Karpas-422 (cell line): ENCODE results near the gene SLC25A26. TPM values are rescaled to one million over a fixed set of nuclear protein-coding genes. Genes with fewer than 3 reads are reported as not detected.

ENCODE experiments used
- DNase-seq: peaks from one replicate; pipeline ENCODE4 v3.0.0-alpha.2; 2015
- H2AFZ ChIP-seq: fragments of 200-600 bp; sonication (generic); 2 replicates; pipeline ENCODE4 v1.6.1; 2014; ENCODE audit warnings: antibody characterized with exemption, low read length, mixed read lengths
- H3K27ac ChIP-seq: fragments of 200-600 bp; sonication (generic); 2 replicates; pipeline ENCODE4 v1.5.1; 2014; ENCODE audit warnings: mild to moderate bottlenecking, low read length, moderate library complexity
- H3K27me3 ChIP-seq: fragments of 200-600 bp; sonication (generic); 2 replicates; pipeline ENCODE4 v1.6.1; 2014; ENCODE audit warnings: low read length, mixed read lengths
- H3K36me3 ChIP-seq: fragments of 200-600 bp; sonication (generic); 2 replicates; pipeline ENCODE4 v1.6.1; 2014; ENCODE audit warnings: low read length, mixed read lengths; ENCODE audit not compliant: insufficient read depth
- H3K4me1 ChIP-seq: fragments of 200-600 bp; sonication (generic); 2 replicates; pipeline ENCODE4 v1.6.1; 2014; ENCODE audit warnings: mild to moderate bottlenecking, low read length, mixed read lengths
- H3K4me2 ChIP-seq: fragments of 200-600 bp; sonication (generic); 2 replicates; pipeline ENCODE4 v1.6.1; 2014; ENCODE audit warnings: low read length, low read depth, mild to moderate bottlenecking; ENCODE audit not compliant: poor library complexity, severe bottlenecking
- H3K4me3 ChIP-seq: fragments of 200-600 bp; sonication (generic); 2 replicates; pipeline ENCODE4 v1.5.1; 2014; ENCODE audit warnings: mild to moderate bottlenecking, antibody characterized with exemption, low read length, mixed read lengths
- H3K79me2 ChIP-seq: fragments of 200-600 bp; sonication (generic); 2 replicates; pipeline ENCODE4 v1.6.1; 2014; ENCODE audit warnings: mild to moderate bottlenecking, low read length, mixed read lengths
- H3K9ac ChIP-seq: fragments of 200-600 bp; sonication (generic); 2 replicates; pipeline ENCODE4 v1.6.0; 2014; ENCODE audit warnings: low read length
- H3K9me2 ChIP-seq: fragments of 200-600 bp; sonication (generic), shearing (Covaris generic); replicated peaks from 2 replicates; pipeline ENCODE4 v1.6.0; 2014; ENCODE audit warnings: mild to moderate bottlenecking, low read length, moderate library complexity; ENCODE audit not compliant: insufficient read depth
- H3K9me3 ChIP-seq: fragments of 300-700, 200-600 bp; sonication (generic); 2 replicates; pipeline ENCODE4 v1.6.1; 2014; ENCODE audit warnings: low read length, mixed read lengths
- H4K20me1 ChIP-seq: fragments of 200-600 bp; sonication (generic); 2 replicates; pipeline ENCODE4 v1.6.1; 2014; ENCODE audit warnings: mild to moderate bottlenecking, antibody characterized with exemption, low read length, low read depth; ENCODE audit not compliant: insufficient read depth
- total RNA-seq: library from RNA; depleted of rRNA; stranded (reverse); fragments of >200 nt; shearing (Covaris generic); gene quantifications from 2 replicates; pipeline ENCODE4 v1.2.3, GENCODE V29; 2014; ENCODE audit warnings: low replicate concordance

The SLC25A26 gene
- total RNA-seq, 1 experiment from 2014 or later = 23.2 TPM

DNA sequence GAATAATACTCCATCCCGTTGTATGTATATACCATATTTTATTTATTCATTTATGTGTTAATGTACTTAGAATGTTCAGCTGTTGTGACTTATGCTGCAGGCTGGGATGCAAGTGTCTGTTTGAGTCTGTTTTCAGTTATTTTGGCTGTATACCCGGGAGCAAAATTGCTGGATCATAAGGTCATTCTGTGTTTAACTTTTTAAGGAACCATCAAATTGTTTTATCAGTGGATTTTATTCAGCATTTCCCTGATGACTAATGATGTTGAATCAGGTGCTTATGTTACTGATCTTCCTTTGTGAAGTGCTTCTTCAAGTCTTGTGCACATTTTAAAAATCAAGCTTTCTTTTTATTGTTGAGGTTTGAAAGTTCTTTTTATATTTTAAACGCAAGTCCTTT lies 118.1 kb downstream of the SLC25A26 start:
- H3K4me2 ChIP-seq = no peak overlapping the region
- no peak overlapping the region for H3K9ac ChIP-seq
- no peak overlapping the region for H2AFZ ChIP-seq
- DNase-seq = no peak
- no peak overlapping the region for H3K4me3 ChIP-seq
- H3K9me3 ChIP-seq = no peaks in the 10 kb centered on the region
- H3K27me3 ChIP-seq = no peaks in the 10 kb centered on the region
- no peaks in the 10 kb centered on the region for H3K79me2 ChIP-seq
- H3K9me2 ChIP-seq = no peaks in the 10 kb centered on the region
- H3K36me3 ChIP-seq = no peaks in the 10 kb centered on the region
- no peak overlapping the region for H3K27ac ChIP-seq
- peaks cover 14% of the 10 kb centered on the region for H4K20me1 ChIP-seq
- H3K4me1 ChIP-seq = no peaks in the 10 kb centered on the region

GRCh38 chr3:66342717-66343356 lies 122.0 kb downstream of the SLC25A26 start:
- no peaks in the 10 kb centered on the region for H3K79me2 ChIP-seq
- no peak for DNase-seq

DNA sequence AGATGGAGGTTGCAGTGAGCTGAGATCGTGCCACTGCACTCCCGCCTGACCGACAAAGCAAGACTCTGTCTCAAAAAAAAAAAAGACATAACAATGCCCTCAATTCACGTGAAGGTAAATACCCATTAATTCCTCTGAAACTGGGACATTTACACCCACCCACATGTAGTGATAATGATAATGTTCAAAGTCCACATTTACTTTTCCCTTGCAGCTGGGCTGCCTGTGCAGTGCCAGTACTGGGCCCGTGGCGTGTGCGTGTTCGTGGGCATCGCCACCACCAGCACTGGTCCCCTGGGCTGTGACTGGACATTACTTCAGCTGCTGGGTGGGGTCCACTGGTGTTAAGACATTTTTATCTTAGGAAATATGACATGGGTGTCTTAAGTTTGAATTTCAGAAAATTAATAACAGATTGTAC lies 123.6 kb downstream of the SLC25A26 start:
- Histone ChIP-seq H3K36me3 (no peaks in the 10 kb centered on the region), H3K79me2 (no peaks in the 10 kb centered on the region), H2AFZ (no peak overlapping the region), H3K27ac (no peak overlapping the region), H3K4me2 (no peak overlapping the region), H3K9ac (no peak overlapping the region), H3K27me3 (no peaks in the 10 kb centered on the region), H3K4me3 (no peak overlapping the region), H3K4me1 (no peaks in the 10 kb centered on the region), H4K20me1 (no peaks in the 10 kb centered on the region), H3K9me3 (no peaks in the 10 kb centered on the region), H3K9me2 (no peaks in the 10 kb centered on the region)
- DNase-seq = no peak

More at GRCh38 chr3:66342717-66343356, 122.0 kb downstream of the SLC25A26 start:
- Histone ChIP-seq H3K27ac (no peak overlapping the region), H3K27me3 (no peaks in the 10 kb centered on the region), H3K4me3 (no peak overlapping the region), H4K20me1 (no peaks in the 10 kb centered on the region), H3K4me2 (no peak overlapping the region), H2AFZ (no peak overlapping the region), H3K9me2 (no peaks in the 10 kb centered on the region), H3K9ac (no peak overlapping the region), H3K36me3 (no peaks in the 10 kb centered on the region), H3K4me1 (no peaks in the 10 kb centered on the region), H3K9me3 (no peaks in the 10 kb centered on the region)

DNA sequence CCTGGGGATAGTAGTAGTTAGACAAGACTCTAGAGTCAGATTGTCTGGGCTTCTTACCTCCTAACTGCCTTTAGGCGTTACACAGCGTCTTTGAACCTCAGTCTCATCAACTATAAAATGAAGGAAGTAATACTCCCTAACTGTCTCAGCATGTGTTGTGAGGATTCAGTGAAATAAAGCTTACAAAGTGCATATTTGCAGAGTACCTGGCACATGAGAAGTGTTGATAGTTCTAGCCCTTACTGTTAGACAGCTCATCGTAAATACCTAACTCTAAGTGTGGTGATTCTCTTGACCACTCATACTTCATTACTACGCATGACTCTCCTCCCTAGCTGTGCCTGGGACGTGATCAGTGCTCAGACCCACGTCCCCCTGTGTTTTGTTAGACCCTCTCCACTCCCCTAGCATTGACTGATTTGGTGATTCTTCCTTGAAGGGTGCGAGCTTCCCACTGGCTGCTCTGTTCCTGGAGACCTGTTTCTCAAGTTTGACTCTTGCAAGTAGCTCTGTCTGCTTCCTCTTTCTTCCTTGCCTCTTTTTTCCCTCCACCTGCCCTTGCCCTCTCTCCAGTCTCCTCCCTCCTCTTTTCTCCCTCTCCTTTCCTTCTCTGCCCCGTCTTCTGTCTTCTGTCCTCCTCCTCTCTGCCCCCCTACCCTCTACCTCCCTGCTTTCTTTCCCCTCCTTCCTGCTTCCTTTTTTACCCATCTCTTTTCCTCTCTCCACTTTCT lies 124.2 kb downstream of the SLC25A26 start:
- Histone ChIP-seq H3K9ac (no peak overlapping the region), H3K4me1 (no peaks in the 10 kb centered on the region), H3K9me2 (no peaks in the 10 kb centered on the region), H3K36me3 (no peaks in the 10 kb centered on the region), H3K4me3 (no peak overlapping the region), H3K27me3 (no peaks in the 10 kb centered on the region), H3K9me3 (no peaks in the 10 kb centered on the region), H3K79me2 (no peaks in the 10 kb centered on the region), H4K20me1 (no peaks in the 10 kb centered on the region), H3K4me2 (no peak overlapping the region), H3K27ac (no peak overlapping the region), H2AFZ (no peak overlapping the region)
- no peak for DNase-seq

DNA sequence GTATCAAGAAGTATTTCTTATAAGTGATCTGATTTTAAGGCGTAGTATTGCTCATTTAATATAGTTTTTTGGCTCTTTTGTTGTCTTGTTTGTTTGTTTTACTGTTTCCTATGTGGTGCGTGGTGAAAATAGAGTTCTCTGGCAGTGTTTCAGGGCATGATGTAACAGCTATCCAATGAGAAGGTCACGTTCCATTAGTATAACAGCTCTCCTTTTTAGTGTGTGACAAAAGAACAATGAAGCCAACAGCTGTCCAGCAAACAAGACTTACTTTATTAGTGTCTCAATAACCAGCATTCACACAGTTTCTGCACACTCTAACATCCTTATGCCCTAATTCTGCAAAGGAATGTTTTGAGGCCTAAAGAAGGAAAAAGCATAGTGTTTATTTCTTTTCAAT lies 127.9 kb downstream of the SLC25A26 start:
- Histone ChIP-seq H3K9me2 (no peaks in the 10 kb centered on the region), H3K4me1 (no peaks in the 10 kb centered on the region), H2AFZ (no peak overlapping the region), H4K20me1 (no peaks in the 10 kb centered on the region), H3K9me3 (no peaks in the 10 kb centered on the region), H3K79me2 (no peaks in the 10 kb centered on the region), H3K4me3 (no peak overlapping the region), H3K9ac (no peak overlapping the region), H3K27ac (no peak overlapping the region), H3K4me2 (no peak overlapping the region), H3K36me3 (no peaks in the 10 kb centered on the region), H3K27me3 (no peaks in the 10 kb centered on the region)
- no peak for DNase-seq

DNA sequence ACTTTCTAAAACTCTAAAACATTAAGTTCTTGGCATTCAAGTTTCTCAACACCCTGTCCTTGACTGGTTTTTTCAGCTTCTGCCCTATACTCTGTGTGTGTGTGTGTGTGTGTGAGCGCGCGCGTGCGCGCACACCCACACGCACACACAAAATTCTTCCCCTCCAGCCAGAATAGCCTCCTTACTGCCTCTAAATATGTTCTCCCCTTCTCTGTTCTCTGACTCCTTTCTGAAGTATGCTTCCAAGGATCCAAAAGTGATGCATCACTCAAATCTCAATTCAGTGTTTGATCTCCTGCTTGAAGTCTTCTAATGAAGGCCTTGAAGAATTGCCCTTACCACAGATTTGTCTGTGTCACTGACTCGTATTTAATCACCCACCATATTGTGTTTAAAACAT lies 129.8 kb downstream of the SLC25A26 start:
- Histone ChIP-seq H3K9me2 (no peaks in the 10 kb centered on the region), H3K9ac (no peak overlapping the region), H3K9me3 (no peaks in the 10 kb centered on the region), H3K79me2 (no peaks in the 10 kb centered on the region), H3K36me3 (no peaks in the 10 kb centered on the region), H3K27me3 (no peaks in the 10 kb centered on the region), H3K4me2 (no peak overlapping the region), H4K20me1 (no peaks in the 10 kb centered on the region), H3K4me1 (no peaks in the 10 kb centered on the region), H2AFZ (no peak overlapping the region), H3K27ac (no peak overlapping the region), H3K4me3 (no peak overlapping the region)
- DNase-seq = no peak

DNA sequence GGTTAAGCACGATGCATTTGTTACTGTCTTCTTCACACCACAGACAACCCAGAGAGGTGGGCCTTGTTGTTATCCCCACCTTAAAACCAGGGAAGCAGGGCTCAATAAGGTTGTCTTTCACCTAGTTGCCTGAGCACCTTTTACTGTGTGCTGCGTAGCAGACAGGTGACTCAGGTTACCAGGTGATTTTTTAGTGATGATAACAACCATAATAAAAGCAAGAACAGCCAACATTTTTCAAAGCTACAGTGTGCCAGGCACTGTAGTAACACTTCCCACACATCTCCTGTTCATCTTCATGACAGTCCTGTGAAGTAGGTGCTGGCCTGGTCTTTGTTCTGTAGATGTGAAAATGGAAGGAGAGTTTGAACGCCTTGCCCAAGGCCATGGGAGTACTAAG lies 132.2 kb downstream of the SLC25A26 start:
- H3K9ac ChIP-seq = no peak overlapping the region
- DNase-seq = no peak
- no peaks in the 10 kb centered on the region for H3K4me1 ChIP-seq
- H3K79me2 ChIP-seq = no peaks in the 10 kb centered on the region
- H3K27me3 ChIP-seq = no peaks in the 10 kb centered on the region
- H3K4me2 ChIP-seq = no peak overlapping the region
- H3K9me3 ChIP-seq = no peaks in the 10 kb centered on the region
- H3K9me2 ChIP-seq = no peaks in the 10 kb centered on the region
- H3K4me3 ChIP-seq = no peak overlapping the region
- no peaks in the 10 kb centered on the region for H4K20me1 ChIP-seq
- no peaks in the 10 kb centered on the region for H3K36me3 ChIP-seq
- no peak overlapping the region for H3K27ac ChIP-seq
- H2AFZ ChIP-seq = no peak overlapping the region

- no peaks in the 10 kb centered on the region for H3K9me2 ChIP-seq
- no peaks in the 10 kb centered on the region for H4K20me1 ChIP-seq
- DNase-seq = no peak
- no peak overlapping the region for H3K27ac ChIP-seq
- H3K4me2 ChIP-seq = no peak overlapping the region
- H3K79me2 ChIP-seq = no peaks in the 10 kb centered on the region
- no peak overlapping the region for H2AFZ ChIP-seq
- no peaks in the 10 kb centered on the region for H3K9me3 ChIP-seq
- H3K9ac ChIP-seq = no peak overlapping the region
- no peaks in the 10 kb centered on the region for H3K27me3 ChIP-seq
- no peak overlapping the region for H3K4me3 ChIP-seq
- H3K36me3 ChIP-seq = no peaks in the 10 kb centered on the region
- H3K4me1 ChIP-seq = no peaks in the 10 kb centered on the region
These were observed 132.7 kb downstream of the SLC25A26 start for GRCh38 chr3:66353530-66353929.
